ENCODE results near the gene SHKBP1.
"Not testable (repeated sequence)": the region's sequence is repeated elsewhere in the genome, so short reads cannot be mapped to it uniquely, and the experiment has no call there.

Gene SHKBP1

GRCh38 chr19:40555978-40556689, 20.5 kb upstream of the SHKBP1 start:
- peak; percentile 18 for DNase-seq

GRCh38 chr19:40556953-40557530, 19.6 kb upstream of the SHKBP1 start:
- DNase-seq, result no peak

- DNase-seq, result no peak
Observed at GRCh38 chr19:40559394-40559793, 17.3 kb upstream of the SHKBP1 start.

- DNase-seq, result no peak
Observed at GRCh38 chr19:40560092-40560507, 16.6 kb upstream of the SHKBP1 start.

- no peak for DNase-seq
Observed at GRCh38 chr19:40561947-40562346, 14.7 kb upstream of the SHKBP1 start.

- not testable (repeated sequence) for DNase-seq
Observed at GRCh38 chr19:40564535-40564934, 12.1 kb upstream of the SHKBP1 start.

GRCh38 chr19:40565355-40565754, 11.3 kb upstream of the SHKBP1 start:
- DNase-seq, result no peak

- DNase-seq, result no peak
Observed at GRCh38 chr19:40565910-40566495, 10.7 kb upstream of the SHKBP1 start.

- DNase-seq, result no peak
Observed at GRCh38 chr19:40567040-40567749, 9.5 kb upstream of the SHKBP1 start.

GRCh38 chr19:40567750-40568494, 8.8 kb upstream of the SHKBP1 start:
- no peak for DNase-seq

- DNase-seq, result peak; percentile 99
Observed at GRCh38 chr19:40570313-40571004, 6.2 kb upstream of the SHKBP1 start.

GRCh38 chr19:40571005-40571318, 5.7 kb upstream of the SHKBP1 start:
- no peak for DNase-seq

- no peak for DNase-seq
Observed at GRCh38 chr19:40571831-40572495, 4.7 kb upstream of the SHKBP1 start.

GRCh38 chr19:40575326-40575725, 1.3 kb upstream of the SHKBP1 start:
- DNase-seq, result no peak

- no peak for DNase-seq
Observed at GRCh38 chr19:40576151-40576584, 505 bp upstream of the SHKBP1 start.

GRCh38 chr19:40578442-40578908, 1.8 kb downstream of the SHKBP1 start:
- no peak for DNase-seq

- DNase-seq, result no peak
Observed at GRCh38 chr19:40580619-40581018, 3.9 kb downstream of the SHKBP1 start.

- DNase-seq, result no peak
Observed at GRCh38 chr19:40581531-40581930, 4.9 kb downstream of the SHKBP1 start.

- DNase-seq, result no peak
Observed at GRCh38 chr19:40582467-40582866, 5.8 kb downstream of the SHKBP1 start.

- DNase-seq, result no peak
Observed at GRCh38 chr19:40583283-40583682, 6.6 kb downstream of the SHKBP1 start.

- no peak for DNase-seq
Observed at GRCh38 chr19:40584007-40584406, 7.3 kb downstream of the SHKBP1 start.
